Endothelial cell of umbilical vein (primary cell): ENCODE results near the gene PRR5. TPM values are rescaled to one million over a fixed set of nuclear protein-coding genes. Genes with fewer than 3 reads are reported as not detected.

Experiments used
- BruUV-seq: library from RNA; stranded (reverse); fragments of 400-500 nt; replicated peaks from 2 replicates; lab custom pipeline; 2021; lab: Mats Ljungman, UMichigan
- CTCF ChIA-PET: fragments of 300-600, 350-600 bp; sonication (Branson Sonifier 250); formaldehyde crosslinking; loops from one replicate; lab custom pipeline; 2021; ENCODE audit warnings: antibody characterized with exemption, inconsistent platforms; lab: Charles Lee
- POLR2A ChIA-PET: fragments of 300-600, 350-600 bp; sonication (Branson Sonifier 250); formaldehyde crosslinking; loops from one replicate; lab custom pipeline; 2021; ENCODE audit warnings: antibody characterized with exemption, inconsistent platforms; lab: Charles Lee
- DNase-seq: peaks from one replicate; pipeline ENCODE4 v3.0.0-alpha.2; 2011; ENCODE audit warnings: low read depth, low spot score
- FAIRE-seq: peaks from 2 replicates; lab custom pipeline; 2011; peaks lifted over from hg19 to GRCh38; lab: Jason Lieb, UNC
- H2AFZ ChIP-seq: 2 replicates; pipeline ENCODE4 v1.6.0; 2012; ENCODE audit warnings: low read depth, low read length, control low read depth, inconsistent platforms
- H3K27ac ChIP-seq: 2 replicates; pipeline ENCODE4 v1.5.1; 2011; ENCODE audit warnings: low read depth, mild to moderate bottlenecking, control low read depth, low read length, moderate library complexity; ENCODE audit not compliant: insufficient read depth
- H3K27me3 ChIP-seq, 2 experiments: 2 replicates each; pipeline versions ENCODE4 v1.6.0 to v1.6.1; 2011; ENCODE audit warnings: low read length in 2 of 2, mixed read lengths in 1 of 2; ENCODE audit not compliant: control insufficient read depth in 2 of 2, insufficient read depth in 2 of 2
- H3K36me3 ChIP-seq, 2 experiments: 2 replicates in 1 of 2; 3 replicates in 1 of 2; pipeline ENCODE4 v1.5.1; 2011; ENCODE audit warnings: low read length in 2 of 2, mild to moderate bottlenecking in 1 of 2, moderate library complexity in 1 of 2; ENCODE audit not compliant: control insufficient read depth in 2 of 2, insufficient read depth in 2 of 2; ENCODE audit errors: extremely low read depth in 1 of 2
- H3K4me1 ChIP-seq: 3 replicates; pipeline ENCODE4 v1.5.1; 2011; ENCODE audit warnings: mild to moderate bottlenecking, low read length; ENCODE audit not compliant: control insufficient read depth, insufficient read depth; ENCODE audit errors: extremely low read depth
- H3K4me2 ChIP-seq: 2 replicates; pipeline ENCODE4 v1.6.1; 2011; ENCODE audit warnings: low read length, control low read depth, mixed read lengths; ENCODE audit not compliant: insufficient read depth
- H3K4me3 ChIP-seq, 3 experiments: fragments of 200-600 bp in 1 of 3; sonication (generic), shearing (Covaris generic) in 1 of 3; replicated peaks in 1 of 3; 2 replicates each; pipeline ENCODE4 v1.5.1; 2011 to 2016; ENCODE audit warnings: control low read depth in 3 of 3, low read length in 3 of 3, mild to moderate bottlenecking in 2 of 3, inconsistent platforms in 1 of 3, low read depth in 1 of 3, moderate library complexity in 1 of 3; ENCODE audit not compliant: insufficient read depth in 1 of 3
- H3K79me2 ChIP-seq: 2 replicates; pipeline ENCODE4 v1.6.0; 2012; ENCODE audit warnings: low read length, inconsistent platforms; ENCODE audit not compliant: control insufficient read depth, insufficient read depth
- H3K9ac ChIP-seq: replicated peaks from 2 replicates; pipeline ENCODE3; 2011; ENCODE audit warnings: low read length, control low read depth; ENCODE audit not compliant: insufficient read depth; ENCODE audit errors: extremely low read depth
- H3K9me1 ChIP-seq: replicated peaks from 3 replicates; pipeline ENCODE4 v1.6.0; 2011; ENCODE audit warnings: mild to moderate bottlenecking, low read length; ENCODE audit not compliant: control insufficient read depth, insufficient read depth; ENCODE audit errors: extremely low read depth
- H3K9me3 ChIP-seq: replicated peaks from 2 replicates; pipeline ENCODE4 v1.5.1; 2012; ENCODE audit warnings: low read length, inconsistent platforms; ENCODE audit not compliant: control insufficient read depth, insufficient read depth
- H4K20me1 ChIP-seq: replicated peaks from 2 replicates; pipeline ENCODE3; 2011; ENCODE audit warnings: mild to moderate bottlenecking, low read length; ENCODE audit not compliant: control insufficient read depth, insufficient read depth; ENCODE audit errors: extremely low read depth
- EZH2 ChIP-seq: IDR thresholded peaks from 2 replicates; pipeline ENCODE4 v1.6.1; 2012; ENCODE audit warnings: borderline replicate concordance, low read depth, mild to moderate bottlenecking, moderate library complexity, low read length, inconsistent platforms; ENCODE audit not compliant: severe bottlenecking
- FOS ChIP-seq: IDR thresholded peaks from 2 replicates; pipeline ENCODE4 v1.6.1; 2011; ENCODE audit warnings: mild to moderate bottlenecking, low read length, moderate library complexity, borderline replicate concordance; ENCODE audit not compliant: insufficient read depth
- GATA2 ChIP-seq: IDR thresholded peaks from 2 replicates; pipeline ENCODE4 v1.7.0; 2011; ENCODE audit warnings: low read depth, mild to moderate bottlenecking, moderate library complexity, mixed read lengths, low read length; ENCODE audit not compliant: insufficient read length, insufficient read depth
- JUN ChIP-seq: IDR thresholded peaks from 2 replicates; pipeline ENCODE4 v1.6.1; 2011; ENCODE audit warnings: borderline replicate concordance, low read depth; ENCODE audit not compliant: insufficient read length, insufficient read depth
- MYC ChIP-seq: IDR thresholded peaks from one replicate; pipeline ENCODE4 v1.6.1; 2011; ENCODE audit warnings: mild to moderate bottlenecking, low read depth, low read length
- POLR2A ChIP-seq: IDR thresholded peaks from 2 replicates; pipeline ENCODE4 v1.6.1; 2012; ENCODE audit warnings: low read depth, mild to moderate bottlenecking, control low read depth, low read length
- POLR2AphosphoS5 ChIP-seq: IDR thresholded peaks from 2 replicates; pipeline ENCODE4 v1.6.1; 2012; ENCODE audit warnings: low read depth, mild to moderate bottlenecking, control low read depth, low read length, moderate library complexity; ENCODE audit not compliant: insufficient read depth
- dilution Hi-C: fragments of 300-500 bp; cut with MboI; formaldehyde crosslinking; loops from one replicate; pipeline ENCODE4 v1.15.0; 2019; ENCODE audit warnings: low sequenced_read_pairs; ENCODE audit not compliant: extremely low pct_ligation_motif_present
- intact Hi-C: fragments of 100-400 bp; cut with micrococcal nuclease; formaldehyde crosslinking; loops from one replicate; pipeline ENCODE4 v1.10.0; 2022
- polyA plus RNA-seq, 4 experiments: library from polyadenylated mRNA; depleted of rRNA in 3 of 4; stranded (reverse) in 3 of 4; unstranded in 1 of 4; fragments of >200 nt; gene quantifications; 2 replicates each; pipeline versions ENCODE4 v1.2.1 to v1.2.3, GENCODE V29; 2011 to 2012; ENCODE audit warnings: missing spikeins in 1 of 4
- total RNA-seq: library from RNA; stranded (reverse); gene quantifications from 2 replicates; pipeline ENCODE4 v1.2.3, GENCODE V29; 2021
- TF ChIP-seq, protein P1 (sequence below): IDR thresholded peaks from 2 replicates; pipeline ENCODE4 v1.6.1; 2011; ENCODE audit not compliant: insufficient read depth, insufficient read length
- TF ChIP-seq, protein P2 (sequence below), 2 donors: IDR thresholded peaks; 1 replicate in 1 of 2; 2 replicates in 1 of 2; pipeline ENCODE4 v1.5.1; 2011; ENCODE audit warnings: low read length in 2 of 2, mild to moderate bottlenecking in 2 of 2, moderate library complexity in 2 of 2, control low read depth in 1 of 2, inconsistent platforms in 1 of 2, low read depth in 1 of 2; ENCODE audit not compliant: insufficient read depth in 1 of 2; ENCODE audit errors: extremely low read depth in 1 of 2

Gene PRR5
- total and polyA plus RNA-seq, 2 donors (not counting 3 experiments of a cell fraction or from before 2014, with no cell fraction given): 4.3 to 9.0 TPM

DNA sequence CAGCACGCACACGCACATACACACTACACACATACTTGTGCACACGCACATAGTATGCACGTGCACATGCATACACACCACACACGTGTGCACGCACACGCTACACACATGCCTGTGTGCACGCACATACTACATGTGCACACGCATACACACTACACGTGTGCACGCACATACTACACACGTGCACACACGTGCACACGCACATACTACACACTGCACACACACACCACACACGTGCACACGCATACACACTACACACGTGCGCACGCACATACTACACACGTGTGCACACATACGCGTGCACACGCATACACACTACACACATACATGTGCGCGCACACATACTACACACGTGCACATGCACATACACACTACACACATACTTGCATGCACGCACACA is 30.7 kb downstream of the PRR5 start:
- BruUV-seq: no TSS peak
- no peak overlapping the region for H2AFZ ChIP-seq
- POLR2A ChIA-PET: no interaction called here
- FAIRE-seq: no peak
- no peak overlapping the region for H3K27ac ChIP-seq
- H3K79me2 ChIP-seq: no peaks in the 10 kb centered on the region
- no peaks in the 10 kb centered on the region for H4K20me1 ChIP-seq
- no peaks in the 10 kb centered on the region for H3K4me1 ChIP-seq
- CTCF ChIA-PET: interaction anchor here (3.9 kb wide), 1 partner anchor 48 kb away, joined by 21 read pairs; no protein-coding TSS in a partner anchor
- H3K9me3 ChIP-seq: no peaks in the 10 kb centered on the region
- DNase-seq: no peak
- H3K36me3 ChIP-seq: no peaks in the 10 kb centered on the region
- intact Hi-C loops: no loop called here
- TF ChIP-seq POLR2A (no peak), EZH2 (no peak)
- TF ChIP-seq, protein P1, sequence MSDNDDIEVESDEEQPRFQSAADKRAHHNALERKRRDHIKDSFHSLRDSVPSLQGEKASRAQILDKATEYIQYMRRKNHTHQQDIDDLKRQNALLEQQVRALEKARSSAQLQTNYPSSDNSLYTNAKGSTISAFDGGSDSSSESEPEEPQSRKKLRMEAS: no peak
- no peak overlapping the region for H3K4me2 ChIP-seq
- no peaks in the 10 kb centered on the region for H3K9me1 ChIP-seq
- dilution Hi-C loops: no loop called here
- no peak overlapping the region for H3K9ac ChIP-seq
- no peaks in the 10 kb centered on the region for H3K27me3 ChIP-seq
- no peak overlapping the region for H3K4me3 ChIP-seq

GRCh38 chr22:44733426-44734106 is 31.6 kb downstream of the PRR5 start:
- FAIRE-seq (no peak), DNase-seq (no peak)
- H4K20me1 ChIP-seq: no peaks in the 10 kb centered on the region
- no peak overlapping the region for H3K9ac ChIP-seq
- no peaks in the 10 kb centered on the region for H3K36me3 ChIP-seq
- H3K79me2 ChIP-seq: no peaks in the 10 kb centered on the region
- no peaks in the 10 kb centered on the region for H3K9me1 ChIP-seq
- no peak for TF ChIP-seq MYC
- TF ChIP-seq, protein P2, sequence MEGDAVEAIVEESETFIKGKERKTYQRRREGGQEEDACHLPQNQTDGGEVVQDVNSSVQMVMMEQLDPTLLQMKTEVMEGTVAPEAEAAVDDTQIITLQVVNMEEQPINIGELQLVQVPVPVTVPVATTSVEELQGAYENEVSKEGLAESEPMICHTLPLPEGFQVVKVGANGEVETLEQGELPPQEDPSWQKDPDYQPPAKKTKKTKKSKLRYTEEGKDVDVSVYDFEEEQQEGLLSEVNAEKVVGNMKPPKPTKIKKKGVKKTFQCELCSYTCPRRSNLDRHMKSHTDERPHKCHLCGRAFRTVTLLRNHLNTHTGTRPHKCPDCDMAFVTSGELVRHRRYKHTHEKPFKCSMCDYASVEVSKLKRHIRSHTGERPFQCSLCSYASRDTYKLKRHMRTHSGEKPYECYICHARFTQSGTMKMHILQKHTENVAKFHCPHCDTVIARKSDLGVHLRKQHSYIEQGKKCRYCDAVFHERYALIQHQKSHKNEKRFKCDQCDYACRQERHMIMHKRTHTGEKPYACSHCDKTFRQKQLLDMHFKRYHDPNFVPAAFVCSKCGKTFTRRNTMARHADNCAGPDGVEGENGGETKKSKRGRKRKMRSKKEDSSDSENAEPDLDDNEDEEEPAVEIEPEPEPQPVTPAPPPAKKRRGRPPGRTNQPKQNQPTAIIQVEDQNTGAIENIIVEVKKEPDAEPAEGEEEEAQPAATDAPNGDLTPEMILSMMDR (IDR thresholded peaks at IDR 0.05; ENCODE audit: extremely low read depth in 1 of 2, insufficient read depth in 1 of 2, low read depth in 1 of 2, low read length in 2 of 2): no peak
- TF ChIP-seq JUN: no peak
- TF ChIP-seq GATA2: no peak
- TF ChIP-seq POLR2A: no peak
- no peak for TF ChIP-seq FOS
- TF ChIP-seq POLR2AphosphoS5: no peak
- dilution Hi-C loops (no loop called here), intact Hi-C loops (no loop called here)
- no peak overlapping the region for H2AFZ ChIP-seq
- H3K9me3 ChIP-seq: no peaks in the 10 kb centered on the region
- no peak overlapping the region for H3K4me3 ChIP-seq
- H3K27me3 ChIP-seq: no peaks in the 10 kb centered on the region
- no peak overlapping the region for H3K27ac ChIP-seq
- H3K4me2 ChIP-seq: no peak overlapping the region
- no TSS peak for BruUV-seq
- POLR2A ChIA-PET: no interaction called here
- CTCF ChIA-PET: interaction anchor here (0.7 to 4.3 kb wide), 3 partner anchors 37 to 1680 kb away, joined by 3 to 41 read pairs (median 21); no protein-coding TSS in a partner anchor
- H3K4me1 ChIP-seq: no peaks in the 10 kb centered on the region
